Measurements from ENCODE around the gene SIRT2. TPM values are rescaled to one million over a fixed set of nuclear protein-coding genes. Genes with fewer than 3 reads are reported as not detected.
"Not testable (repeated sequence)": the region's sequence is repeated elsewhere in the genome, so short reads cannot be mapped to it uniquely, and the experiment has no call there.

SIRT2 gene
- total and polyA plus RNA-seq, 4 donors: 34.6 to 51.2 (median 38.6) TPM

GRCh38 chr19:38869836-38870607 is 29.4 kb downstream of the SIRT2 start:
- Histone ChIP-seq H3K27ac (ENCODE audit: low read depth in 1 of 2, low read length in 2 of 2) (no peak overlapping the region), H3K36me3 (ENCODE audit: control insufficient read depth in 1 of 2, insufficient read depth in 2 of 2, low read length in 1 of 2) (no peaks in the 10 kb centered on the region), H3K9me3 (ENCODE audit: control insufficient read depth, low read length) (no peaks in the 10 kb centered on the region), H3K4me3 (ENCODE audit: low read length in 2 of 2) (peak overlapping the region in 1 of 2 donors; percentile 12), H3K27me3 (ENCODE audit: control insufficient read depth in 1 of 2, insufficient read depth in 2 of 2, low read length in 1 of 2) (no peaks in the 10 kb centered on the region), H3K4me1 (ENCODE audit: control insufficient read depth in 1 of 2, insufficient read depth in 2 of 2, low read length in 2 of 2) (no peaks in the 10 kb centered on the region)
- ATAC-seq (ENCODE audit: low FRiP score) (peak; percentile 91), DNase-seq (peak; percentile 90 to 94)
- WGBS, 2 donors: 18 to 19% methylated on average over 56 to 62 of the region's 62 CpGs
- intact Hi-C loops (cut with DNase I): loop anchor here (10.0 kb wide), 3 partner anchors 105 to 355 kb away; no protein-coding TSS in a partner anchor

GRCh38 chr19:38869160-38869835 is 30.1 kb downstream of the SIRT2 start:
- no peaks in the 10 kb centered on the region for H3K9me3 ChIP-seq (ENCODE audit: control insufficient read depth, low read length)
- intact Hi-C loops (cut with DNase I): no loop called here
- no peaks in the 10 kb centered on the region for H3K36me3 ChIP-seq (ENCODE audit: control insufficient read depth in 1 of 2, insufficient read depth in 2 of 2, low read length in 1 of 2)
- no peaks in the 10 kb centered on the region for H3K4me1 ChIP-seq (ENCODE audit: control insufficient read depth in 1 of 2, insufficient read depth in 2 of 2, low read length in 2 of 2)
- ATAC-seq (ENCODE audit: low FRiP score) (peak; percentile 54), DNase-seq (no peak)
- H3K27me3 ChIP-seq (ENCODE audit: control insufficient read depth in 1 of 2, insufficient read depth in 2 of 2, low read length in 1 of 2): no peaks in the 10 kb centered on the region
- no peak overlapping the region for H3K27ac ChIP-seq (ENCODE audit: low read depth in 1 of 2, low read length in 2 of 2)
- peak overlapping the region in 1 of 2 donors; percentile 12 for H3K4me3 ChIP-seq (ENCODE audit: low read length in 2 of 2)
- WGBS, 2 donors: 4 to 6% methylated on average over 34 of the region's 34 CpGs

GRCh38 chr19:38868551-38868950 is 30.9 kb downstream of the SIRT2 start:
- Histone ChIP-seq H3K9me3 (ENCODE audit: control insufficient read depth, low read length) (no peaks in the 10 kb centered on the region), H3K4me3 (ENCODE audit: low read length in 2 of 2) (no peak overlapping the region), H3K27me3 (ENCODE audit: control insufficient read depth in 1 of 2, insufficient read depth in 2 of 2, low read length in 1 of 2) (no peaks in the 10 kb centered on the region), H3K36me3 (ENCODE audit: control insufficient read depth in 1 of 2, insufficient read depth in 2 of 2, low read length in 1 of 2) (no peaks in the 10 kb centered on the region), H3K27ac (ENCODE audit: low read depth in 1 of 2, low read length in 2 of 2) (no peak overlapping the region), H3K4me1 (ENCODE audit: control insufficient read depth in 1 of 2, insufficient read depth in 2 of 2, low read length in 2 of 2) (no peaks in the 10 kb centered on the region)
- intact Hi-C loops (cut with DNase I): no loop called here
- no peak for DNase-seq
- ATAC-seq (ENCODE audit: low FRiP score): no peak
- 89 to 91% methylated on average over 6 of the region's 6 CpGs for WGBS, 2 donors

GRCh38 chr19:38867171-38867780 is 32.1 kb downstream of the SIRT2 start:
- no peaks in the 10 kb centered on the region for H3K9me3 ChIP-seq (ENCODE audit: control insufficient read depth, low read length)
- H3K27ac ChIP-seq (ENCODE audit: low read depth in 1 of 2, low read length in 2 of 2): no peak overlapping the region
- ATAC-seq (ENCODE audit: low FRiP score) (no peak), DNase-seq (no peak)
- WGBS, 2 donors: 89 to 93% methylated on average over 10 of the region's 10 CpGs
- intact Hi-C loops (cut with DNase I): no loop called here
- no peaks in the 10 kb centered on the region for H3K27me3 ChIP-seq (ENCODE audit: control insufficient read depth in 1 of 2, insufficient read depth in 2 of 2, low read length in 1 of 2)
- no peak overlapping the region for H3K4me3 ChIP-seq (ENCODE audit: low read length in 2 of 2)
- H3K4me1 ChIP-seq (ENCODE audit: control insufficient read depth in 1 of 2, insufficient read depth in 2 of 2, low read length in 2 of 2): no peaks in the 10 kb centered on the region
- no peaks in the 10 kb centered on the region for H3K36me3 ChIP-seq (ENCODE audit: control insufficient read depth in 1 of 2, insufficient read depth in 2 of 2, low read length in 1 of 2)

- Histone ChIP-seq H3K4me1 (ENCODE audit: control insufficient read depth in 1 of 2, insufficient read depth in 2 of 2, low read length in 2 of 2) (no peaks in the 10 kb centered on the region), H3K4me3 (ENCODE audit: low read length in 2 of 2) (no peak overlapping the region), H3K9me3 (ENCODE audit: control insufficient read depth, low read length) (no peaks in the 10 kb centered on the region), H3K27me3 (ENCODE audit: control insufficient read depth in 1 of 2, insufficient read depth in 2 of 2, low read length in 1 of 2) (no peaks in the 10 kb centered on the region), H3K27ac (ENCODE audit: low read depth in 1 of 2, low read length in 2 of 2) (no peak overlapping the region), H3K36me3 (ENCODE audit: control insufficient read depth in 1 of 2, insufficient read depth in 2 of 2, low read length in 1 of 2) (no peaks in the 10 kb centered on the region)
- WGBS, 2 donors: 67 to 69% methylated on average over 10 of the region's 10 CpGs
- intact Hi-C loops (cut with DNase I): no loop called here
- no peak for DNase-seq
- ATAC-seq (ENCODE audit: low FRiP score): no peak
Observed at GRCh38 chr19:38862321-38863059, 36.9 kb downstream of the SIRT2 start.

GRCh38 chr19:38861368-38861767 is 38.0 kb downstream of the SIRT2 start:
- DNase-seq: no peak
- H3K27me3 ChIP-seq (ENCODE audit: control insufficient read depth in 1 of 2, insufficient read depth in 2 of 2, low read length in 1 of 2): no peaks in the 10 kb centered on the region
- no peaks in the 10 kb centered on the region for H3K9me3 ChIP-seq (ENCODE audit: control insufficient read depth, low read length)
- intact Hi-C loops (cut with DNase I): no loop called here
- no peaks in the 10 kb centered on the region for H3K36me3 ChIP-seq (ENCODE audit: control insufficient read depth in 1 of 2, insufficient read depth in 2 of 2, low read length in 1 of 2)
- H3K4me3 ChIP-seq (ENCODE audit: low read length in 2 of 2): no peak overlapping the region
- WGBS, 2 donors: 96 to 97% methylated on average over 3 of the region's 3 CpGs
- ATAC-seq (ENCODE audit: low FRiP score): no peak
- no peaks in the 10 kb centered on the region for H3K4me1 ChIP-seq (ENCODE audit: control insufficient read depth in 1 of 2, insufficient read depth in 2 of 2, low read length in 2 of 2)
- H3K27ac ChIP-seq (ENCODE audit: low read depth in 1 of 2, low read length in 2 of 2): no peak overlapping the region

- intact Hi-C loops (cut with DNase I); H3K36me3 ChIP-seq (ENCODE audit: control insufficient read depth in 1 of 2, insufficient read depth in 2 of 2, low read length in 1 of 2); ATAC-seq (ENCODE audit: low FRiP score); H3K4me3 ChIP-seq (ENCODE audit: low read length in 2 of 2); H3K9me3 ChIP-seq (ENCODE audit: control insufficient read depth, low read length); H3K27me3 ChIP-seq (ENCODE audit: control insufficient read depth in 1 of 2, insufficient read depth in 2 of 2, low read length in 1 of 2); H3K4me1 ChIP-seq (ENCODE audit: control insufficient read depth in 1 of 2, insufficient read depth in 2 of 2, low read length in 2 of 2); H3K27ac ChIP-seq (ENCODE audit: low read depth in 1 of 2, low read length in 2 of 2); DNase-seq: not testable (repeated sequence)
- WGBS, 2 donors: 74 to 76% methylated on average over 20 to 21 of the region's 21 CpGs
Observed at GRCh38 chr19:38859631-38860204, 39.7 kb downstream of the SIRT2 start.

- no peak overlapping the region for H3K4me3 ChIP-seq (ENCODE audit: low read length in 2 of 2)
- no peaks in the 10 kb centered on the region for H3K27me3 ChIP-seq (ENCODE audit: control insufficient read depth in 1 of 2, insufficient read depth in 2 of 2, low read length in 1 of 2)
- H3K4me1 ChIP-seq (ENCODE audit: control insufficient read depth in 1 of 2, insufficient read depth in 2 of 2, low read length in 2 of 2): no peaks in the 10 kb centered on the region
- ATAC-seq (ENCODE audit: low FRiP score) (no peak), DNase-seq (no peak)
- H3K9me3 ChIP-seq (ENCODE audit: control insufficient read depth, low read length): no peaks in the 10 kb centered on the region
- H3K36me3 ChIP-seq (ENCODE audit: control insufficient read depth in 1 of 2, insufficient read depth in 2 of 2, low read length in 1 of 2): no peaks in the 10 kb centered on the region
- WGBS, 2 donors: 78 to 81% methylated on average over 3 of the region's 3 CpGs
- intact Hi-C loops (cut with DNase I): no loop called here
- no peak overlapping the region for H3K27ac ChIP-seq (ENCODE audit: low read depth in 1 of 2, low read length in 2 of 2)
Observed at GRCh38 chr19:38856813-38857212, 42.6 kb downstream of the SIRT2 start.

Data from aorta (tissue), 5 donors.